Measurements from ENCODE around the gene CHRNE. TPM values are rescaled to one million over a fixed set of nuclear protein-coding genes. Genes with fewer than 3 reads are reported as not detected.

CHRNE gene
- total and polyA plus RNA-seq, 2 of the 13 experiments (the other 11 are each of a cell fraction or from before 2014, with no cell fraction given): 0.53 to 0.59 TPM

DNA sequence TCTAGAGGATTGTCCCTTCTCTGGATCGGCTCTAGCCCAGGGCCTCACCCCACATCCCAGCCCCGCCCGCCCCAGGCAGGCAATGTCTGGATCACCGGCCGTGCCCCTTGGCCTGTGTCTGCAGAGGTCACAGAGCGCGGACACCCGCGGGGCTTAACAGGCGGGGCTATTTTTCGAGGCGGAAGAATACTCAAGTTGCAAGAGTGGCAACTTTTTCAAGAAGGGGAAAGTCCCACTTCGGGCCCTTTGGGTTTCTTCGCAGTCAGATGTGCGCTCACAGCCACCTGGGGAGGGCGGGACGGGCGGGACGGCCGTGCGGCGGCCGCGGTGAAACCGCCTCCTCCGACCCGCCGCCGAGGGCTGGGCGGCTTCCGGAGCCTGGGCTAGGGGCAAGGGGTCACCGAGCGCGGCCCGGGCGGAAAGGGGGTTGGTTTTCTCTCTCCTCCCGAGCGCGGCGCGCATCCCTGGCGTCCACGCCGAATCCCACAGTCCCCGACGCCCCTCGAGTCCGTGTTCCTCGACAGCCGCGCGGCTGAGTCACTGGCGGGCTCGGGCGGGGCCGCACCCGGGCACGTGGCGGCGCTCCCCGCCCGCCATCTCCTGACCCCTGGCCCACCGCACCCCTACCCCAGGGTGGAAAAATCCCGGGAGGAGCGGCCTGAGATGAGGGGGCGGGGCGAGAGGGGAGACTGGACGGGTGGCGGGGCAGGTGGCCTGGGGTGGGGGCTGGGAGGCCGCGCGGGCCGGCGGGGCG, 46.6 kb upstream of the CHRNE start (continued):
- TF ChIP-seq, protein P1, sequence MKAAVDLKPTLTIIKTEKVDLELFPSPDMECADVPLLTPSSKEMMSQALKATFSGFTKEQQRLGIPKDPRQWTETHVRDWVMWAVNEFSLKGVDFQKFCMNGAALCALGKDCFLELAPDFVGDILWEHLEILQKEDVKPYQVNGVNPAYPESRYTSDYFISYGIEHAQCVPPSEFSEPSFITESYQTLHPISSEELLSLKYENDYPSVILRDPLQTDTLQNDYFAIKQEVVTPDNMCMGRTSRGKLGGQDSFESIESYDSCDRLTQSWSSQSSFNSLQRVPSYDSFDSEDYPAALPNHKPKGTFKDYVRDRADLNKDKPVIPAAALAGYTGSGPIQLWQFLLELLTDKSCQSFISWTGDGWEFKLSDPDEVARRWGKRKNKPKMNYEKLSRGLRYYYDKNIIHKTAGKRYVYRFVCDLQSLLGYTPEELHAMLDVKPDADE (CRISPR knock-in tag; IDR thresholded peaks at IDR 0.05): peak; percentile 39; the same call in 1 of the 2 replicates
- TF ChIP-seq, protein P2, sequence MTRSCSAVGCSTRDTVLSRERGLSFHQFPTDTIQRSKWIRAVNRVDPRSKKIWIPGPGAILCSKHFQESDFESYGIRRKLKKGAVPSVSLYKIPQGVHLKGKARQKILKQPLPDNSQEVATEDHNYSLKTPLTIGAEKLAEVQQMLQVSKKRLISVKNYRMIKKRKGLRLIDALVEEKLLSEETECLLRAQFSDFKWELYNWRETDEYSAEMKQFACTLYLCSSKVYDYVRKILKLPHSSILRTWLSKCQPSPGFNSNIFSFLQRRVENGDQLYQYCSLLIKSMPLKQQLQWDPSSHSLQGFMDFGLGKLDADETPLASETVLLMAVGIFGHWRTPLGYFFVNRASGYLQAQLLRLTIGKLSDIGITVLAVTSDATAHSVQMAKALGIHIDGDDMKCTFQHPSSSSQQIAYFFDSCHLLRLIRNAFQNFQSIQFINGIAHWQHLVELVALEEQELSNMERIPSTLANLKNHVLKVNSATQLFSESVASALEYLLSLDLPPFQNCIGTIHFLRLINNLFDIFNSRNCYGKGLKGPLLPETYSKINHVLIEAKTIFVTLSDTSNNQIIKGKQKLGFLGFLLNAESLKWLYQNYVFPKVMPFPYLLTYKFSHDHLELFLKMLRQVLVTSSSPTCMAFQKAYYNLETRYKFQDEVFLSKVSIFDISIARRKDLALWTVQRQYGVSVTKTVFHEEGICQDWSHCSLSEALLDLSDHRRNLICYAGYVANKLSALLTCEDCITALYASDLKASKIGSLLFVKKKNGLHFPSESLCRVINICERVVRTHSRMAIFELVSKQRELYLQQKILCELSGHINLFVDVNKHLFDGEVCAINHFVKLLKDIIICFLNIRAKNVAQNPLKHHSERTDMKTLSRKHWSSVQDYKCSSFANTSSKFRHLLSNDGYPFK (CRISPR knock-in tag; IDR thresholded peaks at IDR 0.05; ENCODE audit: borderline replicate concordance): no peak
- TF ChIP-seq SAP130 (CRISPR knock-in tag; IDR thresholded peaks at IDR 0.05; ENCODE audit: low read depth) (peak; percentile 53; the same call in 1 of the 2 replicates), ZNF207 (IDR thresholded peaks at IDR 0.05; ENCODE audit: borderline replicate concordance) (no peak), ZNF549 (CRISPR knock-in tag; IDR thresholded peaks at IDR 0.05) (no peak), GPN1 (CRISPR knock-in tag; IDR thresholded peaks at IDR 0.05; ENCODE audit: borderline replicate concordance) (no peak), ZNF776 (CRISPR knock-in tag; IDR thresholded peaks at IDR 0.05) (0 out of 2 replicates have a peak, but pooled peaks have one; percentile 50), SMAD3 (CRISPR knock-in tag; IDR thresholded peaks at IDR 0.05) (no peak), STAT5B (CRISPR knock-in tag; IDR thresholded peaks at IDR 0.05) (no peak), ZNF232 (CRISPR knock-in tag; IDR thresholded peaks at IDR 0.05; ENCODE audit: borderline replicate concordance) (peak; percentile 68; the same call in 1 of the 2 replicates), BRD4 (CRISPR knock-in tag; IDR thresholded peaks at IDR 0.05) (peak; percentile 11; the same call in 1 of the 2 replicates), ZNF709 (CRISPR knock-in tag; IDR thresholded peaks at IDR 0.05) (0 out of 2 replicates have a peak, but pooled peaks have one; percentile 61)
- TF ChIP-seq, protein P3, sequence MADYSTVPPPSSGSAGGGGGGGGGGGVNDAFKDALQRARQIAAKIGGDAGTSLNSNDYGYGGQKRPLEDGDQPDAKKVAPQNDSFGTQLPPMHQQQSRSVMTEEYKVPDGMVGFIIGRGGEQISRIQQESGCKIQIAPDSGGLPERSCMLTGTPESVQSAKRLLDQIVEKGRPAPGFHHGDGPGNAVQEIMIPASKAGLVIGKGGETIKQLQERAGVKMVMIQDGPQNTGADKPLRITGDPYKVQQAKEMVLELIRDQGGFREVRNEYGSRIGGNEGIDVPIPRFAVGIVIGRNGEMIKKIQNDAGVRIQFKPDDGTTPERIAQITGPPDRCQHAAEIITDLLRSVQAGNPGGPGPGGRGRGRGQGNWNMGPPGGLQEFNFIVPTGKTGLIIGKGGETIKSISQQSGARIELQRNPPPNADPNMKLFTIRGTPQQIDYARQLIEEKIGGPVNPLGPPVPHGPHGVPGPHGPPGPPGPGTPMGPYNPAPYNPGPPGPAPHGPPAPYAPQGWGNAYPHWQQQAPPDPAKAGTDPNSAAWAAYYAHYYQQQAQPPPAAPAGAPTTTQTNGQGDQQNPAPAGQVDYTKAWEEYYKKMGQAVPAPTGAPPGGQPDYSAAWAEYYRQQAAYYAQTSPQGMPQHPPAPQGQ (CRISPR knock-in tag; IDR thresholded peaks at IDR 0.05; ENCODE audit: borderline replicate concordance): no peak
- TF ChIP-seq, protein P4, sequence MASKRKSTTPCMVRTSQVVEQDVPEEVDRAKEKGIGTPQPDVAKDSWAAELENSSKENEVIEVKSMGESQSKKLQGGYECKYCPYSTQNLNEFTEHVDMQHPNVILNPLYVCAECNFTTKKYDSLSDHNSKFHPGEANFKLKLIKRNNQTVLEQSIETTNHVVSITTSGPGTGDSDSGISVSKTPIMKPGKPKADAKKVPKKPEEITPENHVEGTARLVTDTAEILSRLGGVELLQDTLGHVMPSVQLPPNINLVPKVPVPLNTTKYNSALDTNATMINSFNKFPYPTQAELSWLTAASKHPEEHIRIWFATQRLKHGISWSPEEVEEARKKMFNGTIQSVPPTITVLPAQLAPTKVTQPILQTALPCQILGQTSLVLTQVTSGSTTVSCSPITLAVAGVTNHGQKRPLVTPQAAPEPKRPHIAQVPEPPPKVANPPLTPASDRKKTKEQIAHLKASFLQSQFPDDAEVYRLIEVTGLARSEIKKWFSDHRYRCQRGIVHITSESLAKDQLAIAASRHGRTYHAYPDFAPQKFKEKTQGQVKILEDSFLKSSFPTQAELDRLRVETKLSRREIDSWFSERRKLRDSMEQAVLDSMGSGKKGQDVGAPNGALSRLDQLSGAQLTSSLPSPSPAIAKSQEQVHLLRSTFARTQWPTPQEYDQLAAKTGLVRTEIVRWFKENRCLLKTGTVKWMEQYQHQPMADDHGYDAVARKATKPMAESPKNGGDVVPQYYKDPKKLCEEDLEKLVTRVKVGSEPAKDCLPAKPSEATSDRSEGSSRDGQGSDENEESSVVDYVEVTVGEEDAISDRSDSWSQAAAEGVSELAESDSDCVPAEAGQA (IDR thresholded peaks at IDR 0.05; ENCODE audit: low read depth): no peak
- TF ChIP-seq, protein P4 (CRISPR knock-in tag; IDR thresholded peaks at IDR 0.05; ENCODE audit: borderline replicate concordance): no peak
